Femur (tissue), 1 donor: ENCODE data around the gene STAG1.
"Not testable (repeated sequence)": the region's sequence is repeated elsewhere in the genome, so short reads cannot be mapped to it uniquely, and the experiment has no call there.

Experiments used
- DNase-seq: peaks from one replicate; pipeline ENCODE4 v3.0.0-alpha.2; 2017

The STAG1 gene

GRCh38 chr3:136380530-136380929 lies 371.6 kb downstream of the STAG1 start:
- no peak for DNase-seq

GRCh38 chr3:136378011-136378410 lies 374.2 kb downstream of the STAG1 start:
- DNase-seq = no peak

GRCh38 chr3:136377508-136377907 lies 374.7 kb downstream of the STAG1 start:
- no peak for DNase-seq

GRCh38 chr3:136375800-136376199 lies 376.4 kb downstream of the STAG1 start:
- not testable (repeated sequence) for DNase-seq

GRCh38 chr3:136366289-136366688 lies 385.9 kb downstream of the STAG1 start:
- DNase-seq = no peak

GRCh38 chr3:136353461-136353860 lies 398.7 kb downstream of the STAG1 start:
- no peak for DNase-seq

- no peak for DNase-seq
Measured at GRCh38 chr3:136351905-136352304, 400.3 kb downstream of the STAG1 start.

GRCh38 chr3:136351351-136351750 lies 400.8 kb downstream of the STAG1 start:
- DNase-seq = no peak

- no peak for DNase-seq
Measured at GRCh38 chr3:136350557-136350956, 401.6 kb downstream of the STAG1 start.

- no peak for DNase-seq
Measured at GRCh38 chr3:136350132-136350531, 402.0 kb downstream of the STAG1 start.

GRCh38 chr3:136346486-136346885 lies 405.7 kb downstream of the STAG1 start:
- no peak for DNase-seq

- peak; percentile 33 for DNase-seq
Measured at GRCh38 chr3:136343873-136344555, 408.2 kb downstream of the STAG1 start.

GRCh38 chr3:136343446-136343845 lies 408.7 kb downstream of the STAG1 start:
- DNase-seq = no peak

GRCh38 chr3:136336329-136337100 lies 415.7 kb downstream of the STAG1 start:
- DNase-seq = peak; percentile 32

- not testable (repeated sequence) for DNase-seq
Measured at GRCh38 chr3:136334726-136335125, 417.5 kb downstream of the STAG1 start.

GRCh38 chr3:136334209-136334608 lies 418.0 kb downstream of the STAG1 start:
- DNase-seq = no peak

GRCh38 chr3:136332776-136333175 lies 419.4 kb downstream of the STAG1 start:
- DNase-seq = no peak

- DNase-seq = no peak
Measured at GRCh38 chr3:136332302-136332701, 419.9 kb downstream of the STAG1 start.

- no peak for DNase-seq
Measured at GRCh38 chr3:136330900-136331299, 421.3 kb downstream of the STAG1 start.

- no peak for DNase-seq
Measured at GRCh38 chr3:136329593-136329992, 422.6 kb downstream of the STAG1 start.

- DNase-seq = no peak
Measured at GRCh38 chr3:136327671-136328070, 424.5 kb downstream of the STAG1 start.

- no peak for DNase-seq
Measured at GRCh38 chr3:136326316-136326715, 425.9 kb downstream of the STAG1 start.

- no peak for DNase-seq
Measured at GRCh38 chr3:136311968-136312367, 440.2 kb downstream of the STAG1 start.

- no peak for DNase-seq
Measured at GRCh38 chr3:136311261-136311660, 440.9 kb downstream of the STAG1 start.
